Stimulated activated naive B cell treated with anti-CD40 and anti-IgM and Interleukin-4, amounts not matched to agents 10 μg/mL and 1 μg/mL and 100 μg/mL, for 72 hours (primary cell): ENCODE data around the gene FRMPD4.

Experiments
- ATAC-seq, 2 donors: fragments of 150-1000 bp; cut with Tn5 transposase; replicated peaks; 2 replicates each; pipeline ENCODE4 v1.10.0; 2021; ENCODE audit warnings: moderate library complexity in 1 of 2
- DNase-seq: peaks from one replicate; pipeline ENCODE4 v3.0.0; 2021
- H3K27ac Mint-ChIP-seq: one replicate; pipeline ENCODE4 v1.8.0; 2022; ENCODE audit warnings: mild to moderate bottlenecking, mixed read lengths
- H3K27me3 Mint-ChIP-seq, 2 donors: one replicate each; pipeline ENCODE4 v1.8.0; 2022; ENCODE audit warnings: mixed read lengths in 2 of 2
- H3K36me3 Mint-ChIP-seq, 2 donors: one replicate each; pipeline ENCODE4 v1.8.0; 2022; ENCODE audit warnings: mixed read lengths in 2 of 2, mild to moderate bottlenecking in 1 of 2
- H3K4me1 Mint-ChIP-seq, 2 donors: one replicate each; pipeline ENCODE4 v1.8.0; 2022; ENCODE audit warnings: mixed read lengths in 2 of 2, mild to moderate bottlenecking in 1 of 2
- H3K4me3 Mint-ChIP-seq, 2 donors: one replicate each; pipeline ENCODE4 v1.8.0; 2022; ENCODE audit warnings: mild to moderate bottlenecking in 2 of 2, mixed read lengths in 2 of 2, moderate library complexity in 1 of 2
- H3K9me3 Mint-ChIP-seq, 2 donors: one replicate each; pipeline ENCODE4 v1.8.0; 2022; ENCODE audit warnings: mixed read lengths in 2 of 2, mild to moderate bottlenecking in 1 of 2

Gene FRMPD4

DNA sequence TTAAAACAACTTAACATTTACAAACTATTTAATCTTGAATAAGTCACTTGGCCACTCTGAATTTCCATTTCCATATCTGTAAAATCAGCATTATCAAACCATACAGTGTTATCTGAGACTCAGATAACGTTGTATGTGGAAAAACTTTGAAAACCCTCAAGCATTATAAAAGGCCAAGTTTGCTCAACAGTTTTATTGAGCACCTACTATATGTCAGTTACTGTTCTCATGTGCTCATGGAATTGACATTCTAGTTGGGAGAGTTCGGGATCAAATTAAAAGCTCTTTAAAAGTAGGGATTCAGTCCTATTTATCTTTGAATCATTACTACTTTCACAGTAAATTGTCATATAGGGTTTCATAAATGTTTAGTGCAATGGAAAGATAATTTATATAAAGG lies 97.9 kb downstream of the FRMPD4 start:
- Mint-ChIP-seq H3K27me3 (peaks cover 0 to 5% of the 10 kb centered on the region in 2 donors), H3K9me3 (no peaks in the 10 kb centered on the region), H3K36me3 (no peaks in the 10 kb centered on the region), H3K4me1 (no peaks in the 10 kb centered on the region), H3K27ac (no peak overlapping the region), H3K4me3 (no peak overlapping the region)
- DNase-seq: no peak
- no peak for ATAC-seq

DNA sequence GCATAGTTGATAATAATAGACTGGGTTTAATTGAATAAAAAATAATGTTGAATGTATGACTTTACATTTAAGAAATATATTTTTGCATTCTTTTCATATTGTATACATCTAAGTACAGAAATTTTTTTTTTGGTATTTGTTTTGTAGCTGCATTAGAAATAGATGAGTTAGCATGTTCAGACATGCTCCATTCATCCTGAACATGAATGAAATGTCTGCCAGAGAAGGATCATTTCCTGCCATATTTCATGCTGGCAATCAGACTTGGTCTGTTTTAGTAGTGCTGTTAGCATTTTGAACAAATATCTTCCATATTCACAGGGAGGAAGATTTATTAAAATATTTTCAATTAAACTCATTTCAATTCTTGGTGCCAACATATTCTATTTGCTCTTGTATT lies 98.9 kb downstream of the FRMPD4 start:
- no peak for DNase-seq
- no peaks in the 10 kb centered on the region for H3K9me3 Mint-ChIP-seq
- no peak overlapping the region for H3K27ac Mint-ChIP-seq
- H3K4me1 Mint-ChIP-seq: no peaks in the 10 kb centered on the region
- H3K36me3 Mint-ChIP-seq: no peaks in the 10 kb centered on the region
- no peak overlapping the region for H3K4me3 Mint-ChIP-seq
- H3K27me3 Mint-ChIP-seq: peaks cover 0 to 5% of the 10 kb centered on the region in 2 donors
- no peak for ATAC-seq

DNA sequence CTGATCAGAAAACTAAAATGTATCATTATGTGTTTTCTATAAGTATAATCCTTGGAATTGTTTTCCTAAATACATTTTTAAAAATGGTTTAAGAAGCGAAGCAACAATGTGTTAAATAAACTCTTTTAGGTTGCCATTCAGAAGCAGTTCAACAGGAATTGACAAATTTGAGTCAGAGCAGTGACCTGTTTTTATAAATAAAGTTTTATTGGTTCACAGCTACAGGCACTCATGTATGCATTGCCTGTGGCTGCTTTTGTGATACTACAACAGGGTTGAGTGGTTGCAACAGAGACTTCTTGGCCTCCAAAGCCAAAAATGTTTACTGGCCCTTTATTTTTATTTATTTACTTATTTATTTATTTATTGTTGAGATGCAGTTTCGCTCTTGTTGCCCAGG lies 99.5 kb downstream of the FRMPD4 start:
- H3K36me3 Mint-ChIP-seq: no peaks in the 10 kb centered on the region
- no peak overlapping the region for H3K27ac Mint-ChIP-seq
- H3K9me3 Mint-ChIP-seq: no peaks in the 10 kb centered on the region
- H3K4me3 Mint-ChIP-seq: no peak overlapping the region
- no peaks in the 10 kb centered on the region for H3K4me1 Mint-ChIP-seq
- no peak for DNase-seq
- no peak for ATAC-seq
- H3K27me3 Mint-ChIP-seq: peaks cover 0 to 5% of the 10 kb centered on the region in 2 donors

DNA sequence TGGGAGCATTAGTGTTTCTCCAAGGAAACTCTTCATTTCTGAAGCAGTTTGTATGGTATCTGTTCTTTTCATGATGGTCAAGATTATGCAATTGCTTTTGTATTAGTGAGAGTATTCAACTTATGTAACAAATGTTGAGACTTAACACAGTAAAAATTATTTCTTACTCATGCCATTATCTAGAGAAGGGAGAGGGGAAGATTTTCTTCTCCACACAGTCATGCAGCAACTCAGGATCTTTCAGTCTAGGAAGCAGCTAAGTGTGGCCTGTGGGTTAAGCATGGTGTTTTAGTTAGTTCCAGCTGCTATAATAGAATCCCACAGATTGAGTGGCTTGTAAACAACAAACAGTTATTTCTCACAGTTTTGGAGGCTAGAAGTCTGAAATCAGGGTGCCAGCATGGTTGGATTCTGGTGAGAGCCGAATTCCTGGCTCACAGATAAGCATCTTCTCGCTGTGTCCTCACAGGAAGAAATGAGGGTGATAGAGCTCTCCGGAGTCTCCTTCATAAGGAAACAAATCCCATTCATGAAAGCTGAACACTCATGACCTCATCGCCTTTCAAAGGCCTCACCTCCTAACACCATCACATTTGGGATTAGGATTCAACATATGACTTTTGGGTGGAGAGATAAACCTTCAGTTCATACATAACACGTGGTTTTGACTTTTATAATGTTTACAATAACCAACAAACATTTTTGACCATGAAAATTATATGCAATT lies 101.2 kb downstream of the FRMPD4 start:
- Mint-ChIP-seq H3K4me1 (no peaks in the 10 kb centered on the region), H3K36me3 (no peaks in the 10 kb centered on the region), H3K9me3 (no peaks in the 10 kb centered on the region), H3K27ac (no peak overlapping the region), H3K27me3 (peaks cover 0 to 9% of the 10 kb centered on the region in 2 donors), H3K4me3 (no peak overlapping the region)
- no peak for DNase-seq
- no peak for ATAC-seq

DNA sequence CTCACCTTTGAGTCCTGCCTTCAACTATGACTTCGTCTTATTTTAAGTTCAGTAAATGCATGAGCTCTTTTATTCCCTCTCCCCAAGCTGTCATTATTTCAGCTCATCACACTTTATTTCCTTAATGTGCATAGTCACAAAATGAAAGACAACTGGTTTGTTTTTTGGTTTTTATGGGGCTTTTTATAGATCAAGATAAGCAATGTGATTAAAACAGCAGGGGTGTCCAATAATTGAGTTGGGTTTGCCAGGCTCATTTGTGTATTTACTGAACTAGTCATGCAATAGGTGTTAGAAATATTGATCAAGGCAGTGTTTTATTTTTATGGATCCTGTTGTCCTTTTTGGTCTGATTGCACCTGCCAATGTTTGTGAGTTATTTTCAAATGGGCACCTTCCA lies 102.2 kb downstream of the FRMPD4 start:
- Mint-ChIP-seq H3K9me3 (no peaks in the 10 kb centered on the region), H3K27me3 (peaks cover 0 to 4% of the 10 kb centered on the region in 2 donors), H3K36me3 (no peaks in the 10 kb centered on the region), H3K4me1 (no peaks in the 10 kb centered on the region), H3K4me3 (no peak overlapping the region), H3K27ac (no peak overlapping the region)
- DNase-seq: no peak
- no peak for ATAC-seq

DNA sequence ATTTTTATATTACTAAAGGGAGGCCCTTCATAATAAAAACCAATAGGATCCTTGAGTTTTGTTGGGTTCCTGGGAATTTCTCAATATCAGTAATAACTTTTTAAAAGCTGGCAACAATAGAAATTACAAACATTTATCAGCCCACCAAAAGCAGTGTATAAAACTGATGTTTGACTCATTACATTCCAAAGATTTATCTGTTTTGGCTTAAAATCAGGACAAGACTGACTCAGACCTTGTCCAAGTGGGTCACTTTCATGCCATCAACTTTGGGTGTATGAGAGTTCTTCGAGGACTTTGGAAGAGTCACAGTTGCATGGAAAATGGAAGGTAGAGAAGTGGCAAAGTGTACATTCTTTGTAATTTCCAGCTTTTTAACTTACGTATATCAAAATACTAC lies 102.8 kb downstream of the FRMPD4 start:
- Mint-ChIP-seq H3K4me3 (no peak overlapping the region), H3K9me3 (no peaks in the 10 kb centered on the region), H3K36me3 (no peaks in the 10 kb centered on the region), H3K4me1 (no peaks in the 10 kb centered on the region), H3K27me3 (peaks cover 0 to 4% of the 10 kb centered on the region in 2 donors), H3K27ac (no peak overlapping the region)
- ATAC-seq: no peak
- no peak for DNase-seq

DNA sequence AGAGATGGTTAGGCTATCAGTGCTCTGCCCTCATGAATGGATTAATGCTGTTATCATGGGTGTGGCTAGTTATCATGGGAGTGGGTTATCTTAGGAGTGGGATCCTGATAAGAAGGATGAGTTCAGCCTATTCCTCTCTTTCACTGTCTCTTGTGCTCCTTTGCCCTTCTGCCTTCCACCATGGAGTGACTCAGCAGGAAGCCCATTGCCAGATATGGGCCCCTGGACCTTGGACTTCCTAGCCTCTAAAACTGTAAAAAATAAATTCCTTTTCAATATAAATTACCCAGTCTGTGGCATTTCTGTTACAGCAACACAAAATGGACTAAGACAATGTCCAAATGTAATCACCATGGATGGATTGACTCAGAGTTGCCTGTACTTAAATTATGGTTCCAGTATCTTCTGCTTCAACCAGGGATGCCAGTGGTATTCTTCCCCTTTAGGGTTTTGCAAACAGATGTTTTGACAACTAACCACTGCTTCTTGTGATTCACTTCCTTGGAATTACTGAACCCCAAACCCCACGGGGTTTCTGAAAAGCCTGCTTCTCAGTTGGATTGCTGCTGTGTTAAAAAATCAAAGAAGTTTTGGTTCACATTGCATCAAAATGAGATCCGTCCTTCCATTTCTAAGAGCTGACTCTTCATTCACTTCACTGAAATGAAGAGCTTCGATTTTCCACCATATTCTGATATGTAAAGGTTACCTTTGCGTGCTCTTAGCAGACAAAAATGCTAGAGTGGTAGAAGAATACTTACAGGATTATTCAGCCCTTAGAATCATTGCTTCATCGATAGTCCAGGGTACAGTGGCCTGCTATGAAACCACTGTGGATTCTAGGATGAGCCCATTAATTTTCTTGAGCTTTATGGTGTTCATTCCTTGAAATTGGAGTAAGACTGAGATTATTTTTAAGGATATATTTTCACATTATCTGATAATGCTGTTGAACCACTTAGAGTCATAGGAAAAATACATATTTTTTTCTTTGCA lies 107.7 kb downstream of the FRMPD4 start:
- no peaks in the 10 kb centered on the region for H3K4me1 Mint-ChIP-seq
- ATAC-seq (no peak), DNase-seq (no peak)
- H3K36me3 Mint-ChIP-seq: no peaks in the 10 kb centered on the region
- H3K4me3 Mint-ChIP-seq: no peak overlapping the region
- no peak overlapping the region for H3K27ac Mint-ChIP-seq
- no peaks in the 10 kb centered on the region for H3K9me3 Mint-ChIP-seq
- peaks cover 0 to 4% of the 10 kb centered on the region in 2 donors for H3K27me3 Mint-ChIP-seq

DNA sequence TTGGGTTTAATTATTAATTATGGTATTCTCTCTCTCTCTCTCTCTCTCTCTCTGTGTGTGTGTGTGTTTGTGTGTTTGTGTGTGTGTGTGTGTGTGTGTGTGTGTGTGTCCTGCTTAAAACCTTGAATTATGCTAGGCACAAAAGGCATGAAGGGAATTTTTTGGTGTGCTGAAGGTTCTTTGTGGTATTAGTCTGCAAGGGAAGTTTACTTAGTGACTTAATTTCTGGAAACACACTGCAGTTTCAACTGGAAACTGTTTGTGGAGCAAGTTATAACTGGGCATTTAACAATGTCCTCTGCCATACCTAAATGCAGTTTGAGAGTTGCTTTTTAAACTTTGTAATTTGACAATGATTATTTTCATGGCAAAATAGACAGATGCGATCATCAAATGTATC lies 111.7 kb downstream of the FRMPD4 start:
- Mint-ChIP-seq H3K9me3 (no peaks in the 10 kb centered on the region), H3K27me3 (peaks cover 0 to 4% of the 10 kb centered on the region in 2 donors), H3K4me1 (no peaks in the 10 kb centered on the region), H3K36me3 (no peaks in the 10 kb centered on the region), H3K27ac (no peak overlapping the region), H3K4me3 (no peak overlapping the region)
- ATAC-seq (no peak), DNase-seq (no peak)

DNA sequence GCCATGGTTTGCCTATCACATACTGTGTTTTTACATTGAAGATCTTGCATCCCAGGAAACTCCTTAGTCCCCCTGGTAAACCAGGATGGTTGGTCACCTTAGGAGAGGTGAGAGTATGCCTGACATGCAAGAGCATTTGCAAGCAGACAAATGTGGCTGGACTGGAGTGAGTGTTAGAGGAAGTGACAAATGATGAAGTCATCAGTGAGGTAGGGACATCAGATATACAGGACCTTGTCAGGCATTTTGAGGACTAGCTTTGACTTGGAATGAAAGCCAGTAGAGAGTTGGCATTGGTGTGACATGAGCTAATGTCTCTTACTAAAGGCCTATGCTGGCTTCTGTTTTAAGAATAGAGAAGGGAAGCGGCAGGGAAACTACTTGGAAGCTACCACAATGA lies 124.9 kb downstream of the FRMPD4 start:
- H3K36me3 Mint-ChIP-seq: no peaks in the 10 kb centered on the region
- H3K4me3 Mint-ChIP-seq: no peak overlapping the region
- ATAC-seq (no peak), DNase-seq (no peak)
- H3K27me3 Mint-ChIP-seq: peaks cover 7 to 10% of the 10 kb centered on the region in 2 donors
- peaks cover 4% of the 10 kb centered on the region in 2 donors for H3K9me3 Mint-ChIP-seq
- no peaks in the 10 kb centered on the region for H3K4me1 Mint-ChIP-seq
- H3K27ac Mint-ChIP-seq: no peak overlapping the region

DNA sequence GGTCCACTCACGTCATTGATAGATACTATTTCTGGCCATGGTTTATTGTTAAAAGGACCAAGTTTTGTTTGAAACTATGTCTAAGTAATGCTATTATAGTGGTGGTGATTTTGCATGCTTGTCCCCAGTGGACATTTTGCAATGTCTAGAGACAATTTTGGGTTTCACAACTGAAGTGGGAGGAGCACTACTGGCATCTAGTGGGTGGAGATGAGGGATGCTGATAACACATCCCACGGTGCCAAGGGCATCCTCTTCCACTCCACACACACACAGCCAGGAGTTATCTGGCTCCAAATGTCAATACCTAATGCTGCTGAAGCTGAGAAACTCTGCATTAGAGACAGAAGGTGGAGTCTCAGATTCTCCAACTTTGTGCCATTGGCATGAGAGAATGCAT lies 131.2 kb downstream of the FRMPD4 start:
- DNase-seq: no peak
- Mint-ChIP-seq H3K9me3 (no peaks in the 10 kb centered on the region), H3K4me1 (no peaks in the 10 kb centered on the region), H3K27me3 (peaks cover 0 to 7% of the 10 kb centered on the region in 2 donors), H3K27ac (no peak overlapping the region), H3K36me3 (no peaks in the 10 kb centered on the region), H3K4me3 (no peak overlapping the region)
- no peak for ATAC-seq

DNA sequence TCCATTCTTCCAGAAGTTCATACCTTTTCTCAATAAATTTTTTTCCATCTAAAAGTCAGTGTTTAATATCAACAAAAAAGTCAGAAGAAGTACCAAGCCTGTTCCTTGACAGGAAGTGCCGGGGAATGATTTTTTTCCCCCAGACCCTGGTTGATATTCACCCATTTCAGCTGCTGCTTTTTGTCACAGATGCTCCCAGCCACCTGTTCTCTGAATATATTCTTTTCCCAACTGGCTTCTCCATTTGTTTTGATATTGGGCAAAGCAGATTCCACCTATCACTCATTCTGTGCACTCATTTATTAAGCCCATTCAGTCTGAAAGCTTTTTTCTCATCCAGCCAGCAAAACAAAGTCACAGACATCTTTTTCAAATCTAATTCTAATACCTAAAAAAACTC lies 139.9 kb downstream of the FRMPD4 start:
- no peaks in the 10 kb centered on the region for H3K4me1 Mint-ChIP-seq
- ATAC-seq (no peak), DNase-seq (no peak)
- H3K27me3 Mint-ChIP-seq: no peaks in the 10 kb centered on the region
- H3K36me3 Mint-ChIP-seq: no peaks in the 10 kb centered on the region
- no peak overlapping the region for H3K4me3 Mint-ChIP-seq
- peaks cover 2 to 4% of the 10 kb centered on the region in 2 donors for H3K9me3 Mint-ChIP-seq
- no peak overlapping the region for H3K27ac Mint-ChIP-seq

DNA sequence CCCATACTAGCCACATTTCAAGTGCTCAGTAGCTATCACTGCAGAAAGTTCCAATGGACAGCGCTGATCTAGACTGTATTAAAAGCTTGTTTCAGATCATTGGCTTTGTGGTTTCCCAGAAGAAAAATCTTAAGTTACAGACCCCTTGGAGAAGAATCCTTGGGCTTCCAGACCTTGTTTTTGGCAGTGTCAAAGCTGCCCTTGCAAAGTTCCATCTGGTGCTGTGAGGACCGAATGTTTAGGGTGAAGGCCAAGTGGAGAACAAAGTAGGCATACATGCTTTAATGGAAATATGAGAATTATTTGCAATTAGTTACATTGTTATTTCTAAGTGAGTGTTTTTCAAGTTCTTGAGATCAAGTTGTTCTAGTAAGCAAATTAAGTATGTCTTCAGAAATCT lies 144.7 kb downstream of the FRMPD4 start:
- no peaks in the 10 kb centered on the region for H3K4me1 Mint-ChIP-seq

DNA sequence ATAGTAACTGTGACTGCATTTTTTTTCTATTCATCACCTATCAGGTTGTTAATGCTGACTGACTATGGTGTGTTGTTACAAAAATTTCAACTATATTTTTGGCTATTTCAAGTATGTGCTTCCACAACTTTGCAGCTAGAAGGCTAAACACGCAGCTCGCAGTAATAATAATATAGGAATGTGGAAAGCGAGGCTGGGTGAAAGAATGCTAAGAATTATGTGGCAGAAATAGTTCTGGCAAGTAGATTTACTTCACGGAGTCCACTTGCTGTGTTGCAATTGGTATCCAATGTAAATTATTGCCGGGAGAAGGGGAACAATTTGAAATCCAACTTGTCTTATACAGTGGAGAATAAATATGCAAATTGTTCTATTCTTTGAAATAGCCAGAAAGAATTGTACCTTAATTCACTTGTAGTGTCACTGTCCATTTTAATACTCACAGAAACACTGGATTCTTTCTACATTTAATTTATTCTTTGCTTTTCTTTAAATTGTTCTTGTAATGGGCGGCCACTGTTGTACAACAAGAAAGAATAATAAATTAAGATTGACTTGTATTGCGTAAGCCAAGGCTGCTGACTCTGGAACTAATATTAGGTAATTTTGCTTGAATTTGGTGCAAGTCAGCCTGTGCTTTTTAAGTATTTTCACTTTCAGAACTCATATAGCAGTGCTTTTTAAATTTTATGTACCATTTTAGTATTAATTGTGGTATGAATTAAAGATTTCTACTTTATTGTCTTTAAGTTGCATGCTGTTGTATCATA lies 154.9 kb downstream of the FRMPD4 start:
- H3K36me3 Mint-ChIP-seq: no peaks in the 10 kb centered on the region
- no peak overlapping the region for H3K4me3 Mint-ChIP-seq
- H3K27me3 Mint-ChIP-seq: peaks cover 17 to 25% of the 10 kb centered on the region in 2 donors
- no peak overlapping the region for H3K27ac Mint-ChIP-seq
- no peaks in the 10 kb centered on the region for H3K4me1 Mint-ChIP-seq
- no peak for DNase-seq
- ATAC-seq: no peak
- no peaks in the 10 kb centered on the region for H3K9me3 Mint-ChIP-seq

More for the DNA sequence above, 144.7 kb downstream of the FRMPD4 start:
- DNase-seq (no peak), ATAC-seq (no peak)
- no peaks in the 10 kb centered on the region for H3K36me3 Mint-ChIP-seq
- no peak overlapping the region for H3K4me3 Mint-ChIP-seq
- peaks cover 0 to 11% of the 10 kb centered on the region in 2 donors for H3K27me3 Mint-ChIP-seq
- H3K9me3 Mint-ChIP-seq: peaks cover 0 to 1% of the 10 kb centered on the region in 2 donors
- H3K27ac Mint-ChIP-seq: no peak overlapping the region

DNA sequence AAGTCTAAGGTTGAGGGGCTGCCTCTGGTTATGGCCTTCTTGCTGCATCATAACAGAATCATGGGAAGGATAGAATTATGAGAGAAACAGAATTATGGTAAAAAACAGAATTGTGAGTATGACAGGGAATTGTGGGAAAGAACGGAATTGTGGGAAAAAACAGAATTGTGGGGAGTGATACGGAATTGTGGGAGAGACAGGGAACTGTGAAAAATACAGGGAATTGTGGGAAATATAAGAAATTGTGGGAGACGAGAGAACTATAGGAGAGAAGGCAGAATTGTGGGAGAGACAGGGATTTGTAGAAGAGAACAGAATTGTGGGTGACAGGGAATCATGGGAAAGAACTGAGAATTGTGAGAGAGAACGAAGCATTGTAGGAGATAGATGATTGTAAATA lies 159.1 kb downstream of the FRMPD4 start:
- peaks cover 4 to 10% of the 10 kb centered on the region in 2 donors for H3K4me1 Mint-ChIP-seq
- H3K27me3 Mint-ChIP-seq: peaks cover 7 to 22% of the 10 kb centered on the region in 2 donors
- H3K27ac Mint-ChIP-seq: no peak overlapping the region
- H3K4me3 Mint-ChIP-seq: no peak overlapping the region
- no peaks in the 10 kb centered on the region for H3K36me3 Mint-ChIP-seq
- ATAC-seq (no peak), DNase-seq (no peak)
- peaks cover 0 to 3% of the 10 kb centered on the region in 2 donors for H3K9me3 Mint-ChIP-seq
